Right lobe of liver (tissue), 5 donors: ENCODE data around the gene SLC10A4. TPM values are rescaled to one million over a fixed set of nuclear protein-coding genes. Genes with fewer than 3 reads are reported as not detected.

Experiments used
- total RNA-seq, 6 experiments: library from RNA; depleted of rRNA in 2 of 6; stranded (reverse); fragments of >200 nt in 2 of 6; fragmentation: NEBNext Ultra II Directional in 3 of 6; extraction: Animal tissue kit (Norgen Biotek cat#: 25700) in 3 of 6; gene quantifications; one replicate each; pipeline versions ENCODE4 v1.1.0 to v1.2.4, GENCODE V29; 2016 to 2023
- donor health status: DM: no; HTN: no; CAD: no.
- donor health status: DM: no; HTN: no; CAD: no.
- donor health status: DM: no; HTN: yes; CAD: no.
- donor health status: DM: no; HTN: yes; CAD: no.

SLC10A4 gene
- total RNA-seq, 6 experiments from 2014 or later = 0.22 TPM; not detected in 5

Other genes with a start within 250 kb of the SLC10A4 start
- gene TEC, start 213.5 kb upstream of the SLC10A4 start, total RNA-seq = 1 to 10 TPM; 1.5 to 4.2 (median 3.0) TPM
- gene SLAIN2, start 141.8 kb upstream of the SLC10A4 start, total RNA-seq = 10 to 100 TPM; 36.4 to 80.6 (median 45.1) TPM
- not detected for gene ZAR1, start 6.9 kb downstream of the SLC10A4 start, total RNA-seq